HT-29 (cell line): ENCODE data around the gene PPP2R2B. TPM values are rescaled to one million over a fixed set of nuclear protein-coding genes. Genes with fewer than 3 reads are reported as not detected.

Source experiments
- DNase-seq: peaks from one replicate; pipeline ENCODE4 v3.0.0-alpha.2; 2015; ENCODE audit warnings: low spot score
- total RNA-seq: library from RNA; depleted of rRNA; stranded (reverse); fragments of >200 nt; shearing (Covaris generic); gene quantifications from 2 replicates; pipeline ENCODE4 v1.2.3, GENCODE V29; 2014

The PPP2R2B gene
- total RNA-seq, 1 experiment from 2014 or later, result 0.08 TPM

DNA sequence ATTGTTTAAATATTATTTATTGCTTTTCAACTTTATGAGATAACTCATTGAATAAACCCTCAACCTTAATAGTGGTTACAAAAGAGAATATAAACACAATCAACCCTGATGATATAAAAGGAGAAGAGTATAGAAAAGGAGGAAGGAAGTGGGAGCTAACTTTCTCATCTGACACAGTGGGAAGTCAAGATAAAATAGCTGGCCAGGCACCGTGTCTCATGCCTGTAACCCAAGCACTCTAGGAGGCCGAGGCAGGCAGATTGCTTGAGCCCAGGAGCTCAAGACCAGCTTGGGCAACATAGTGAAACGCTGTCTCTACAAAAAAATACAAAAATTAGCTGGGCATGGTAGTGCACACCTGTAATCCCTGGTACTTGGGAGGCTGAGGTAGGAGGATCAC lies 93.5 kb downstream of the PPP2R2B start:
- DNase-seq, result no peak

- DNase-seq, result no peak
These were observed 97.4 kb downstream of the PPP2R2B start for GRCh38 chr5:146781157-146781556.

GRCh38 chr5:146779211-146779869 lies 99.2 kb downstream of the PPP2R2B start:
- DNase-seq, result no peak

- DNase-seq, result no peak
These were observed 99.8 kb downstream of the PPP2R2B start for GRCh38 chr5:146778795-146779194.

GRCh38 chr5:146778261-146778660 lies 100.3 kb downstream of the PPP2R2B start:
- DNase-seq, result no peak

DNA sequence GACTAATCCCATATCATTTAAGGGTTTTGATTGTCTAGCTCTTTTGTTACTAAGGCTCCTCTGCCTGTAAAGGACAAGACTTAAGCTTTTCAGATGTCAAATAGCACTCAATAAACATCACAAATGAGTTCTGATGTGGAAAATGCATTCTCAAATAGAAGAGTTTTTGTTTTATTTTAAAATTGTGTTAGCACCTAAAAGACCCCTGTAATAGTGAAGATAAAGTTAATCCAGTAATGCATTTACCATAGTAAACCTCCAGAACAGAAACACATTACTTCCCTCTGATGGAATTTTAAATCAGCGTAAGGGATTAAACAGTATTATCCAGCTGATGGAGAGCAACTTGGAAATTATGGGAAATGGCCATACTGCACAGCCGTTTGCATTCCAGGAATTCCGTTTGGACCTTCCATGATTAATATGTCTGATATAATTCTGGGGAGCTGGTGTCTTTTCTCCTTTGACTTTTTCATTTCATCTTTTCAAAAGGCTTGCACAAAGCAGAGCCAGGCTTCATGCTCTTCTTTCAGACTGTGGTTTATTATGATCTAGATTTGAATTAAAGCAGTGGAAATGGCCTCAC lies 105.6 kb downstream of the PPP2R2B start:
- no peak for DNase-seq

DNA sequence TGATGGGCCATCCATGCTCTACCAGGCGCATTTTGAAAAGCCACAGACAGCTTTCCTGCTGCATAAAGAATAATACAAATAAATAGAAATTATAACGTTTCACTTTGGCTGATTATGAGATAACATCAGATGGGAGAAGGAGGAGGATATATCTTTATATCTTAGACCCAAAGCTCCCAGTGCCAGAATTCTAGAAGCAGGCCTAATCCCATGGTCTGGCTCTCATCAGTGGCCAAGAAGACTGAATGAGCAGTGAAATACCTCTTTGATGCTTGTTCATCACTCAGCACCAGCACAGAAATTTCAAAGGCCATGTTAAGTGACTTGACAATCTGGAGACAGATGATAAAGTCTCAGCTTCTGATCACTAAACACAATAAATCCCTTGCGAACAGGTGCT lies 107.6 kb downstream of the PPP2R2B start:
- no peak for DNase-seq

DNA sequence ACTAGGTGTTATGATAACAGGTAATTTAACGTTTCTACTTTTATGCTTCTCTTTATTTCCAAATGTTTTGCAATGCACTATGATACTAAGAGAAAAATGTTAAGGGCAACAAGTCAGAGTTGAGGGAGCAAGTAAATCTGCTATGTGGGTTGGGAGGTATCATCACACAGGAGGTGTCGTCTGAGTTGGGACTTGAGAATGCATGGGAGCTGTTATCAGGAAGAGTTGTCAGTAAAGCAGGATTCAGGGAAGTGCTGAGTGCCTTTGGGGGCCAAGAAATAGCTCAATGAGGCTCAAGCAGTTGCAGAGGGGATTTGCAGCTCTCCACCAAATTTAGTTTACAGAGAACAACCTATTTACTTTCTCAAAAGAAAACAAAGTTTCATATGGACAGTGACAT lies 108.0 kb downstream of the PPP2R2B start:
- DNase-seq, result no peak

DNA sequence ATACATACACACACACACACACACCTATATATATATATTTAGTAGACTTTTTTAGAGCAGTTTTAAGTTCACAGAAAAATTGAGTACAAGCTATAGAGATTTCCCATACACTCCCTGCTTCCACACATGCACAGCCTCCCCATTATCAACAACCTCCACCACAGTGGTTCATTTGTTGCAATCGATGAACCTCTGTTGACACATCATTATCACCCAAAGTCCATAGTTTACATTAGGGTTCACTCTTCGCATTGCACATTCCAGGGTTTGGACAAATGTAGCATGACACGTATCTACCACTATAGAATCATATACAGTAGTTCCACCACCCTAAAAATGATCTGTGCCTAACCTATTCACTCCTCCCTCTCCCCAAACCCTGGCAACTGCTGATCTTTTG lies 111.0 kb downstream of the PPP2R2B start:
- no peak for DNase-seq

DNA sequence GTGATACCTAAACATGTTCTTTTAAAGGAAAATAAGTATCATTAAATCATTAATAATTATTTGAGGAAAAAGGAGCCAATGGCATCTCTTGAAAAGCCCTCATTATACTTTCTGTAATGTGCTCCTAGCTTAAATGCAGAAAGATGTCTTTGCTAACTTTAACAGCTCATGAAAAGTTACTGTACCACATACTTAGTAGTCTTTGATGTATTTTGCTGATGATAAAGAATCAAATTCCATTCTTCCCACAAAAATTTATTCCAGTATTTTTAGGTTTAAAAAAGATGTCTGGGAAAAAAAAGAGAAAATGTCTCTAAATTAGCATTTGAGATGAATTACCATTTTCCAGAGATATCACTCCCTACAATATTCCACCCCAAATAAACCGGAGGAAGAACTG lies 112.5 kb downstream of the PPP2R2B start:
- DNase-seq, result no peak

DNA sequence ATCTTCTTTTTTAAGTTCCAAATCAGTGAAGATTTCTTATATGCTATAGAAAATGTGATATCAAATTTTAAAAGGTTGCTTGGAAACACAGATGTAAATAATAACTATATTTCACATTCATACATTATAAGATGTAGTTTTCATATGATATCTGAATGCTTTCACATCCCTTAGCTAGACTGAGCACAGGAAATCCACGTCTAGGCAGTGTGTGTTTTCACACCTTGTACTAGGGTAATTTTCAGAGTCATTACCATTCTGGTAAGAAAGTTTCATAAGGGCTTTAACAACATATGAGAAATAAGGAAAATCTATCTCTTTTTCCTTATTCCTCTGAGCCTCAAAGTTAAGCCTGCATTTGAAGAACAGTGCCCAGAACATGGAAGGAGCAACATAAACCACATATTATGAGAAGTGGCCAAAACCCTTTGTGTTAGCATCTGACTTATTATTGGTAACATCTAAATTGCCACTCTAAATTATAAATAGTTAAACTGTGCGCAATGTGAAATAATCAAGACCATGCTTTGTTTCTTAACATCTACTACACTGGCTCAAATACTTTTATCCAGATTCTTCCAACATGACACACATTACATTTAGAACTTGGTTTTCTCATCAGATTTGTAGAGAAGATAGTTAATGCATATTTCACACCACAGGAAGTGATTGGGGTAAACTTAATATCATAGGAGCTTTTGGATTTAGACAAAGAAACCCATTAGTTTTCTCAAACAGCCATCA lies 113.3 kb downstream of the PPP2R2B start:
- DNase-seq, result no peak

- DNase-seq, result no peak
These were observed 115.7 kb downstream of the PPP2R2B start for GRCh38 chr5:146762830-146763229.

DNA sequence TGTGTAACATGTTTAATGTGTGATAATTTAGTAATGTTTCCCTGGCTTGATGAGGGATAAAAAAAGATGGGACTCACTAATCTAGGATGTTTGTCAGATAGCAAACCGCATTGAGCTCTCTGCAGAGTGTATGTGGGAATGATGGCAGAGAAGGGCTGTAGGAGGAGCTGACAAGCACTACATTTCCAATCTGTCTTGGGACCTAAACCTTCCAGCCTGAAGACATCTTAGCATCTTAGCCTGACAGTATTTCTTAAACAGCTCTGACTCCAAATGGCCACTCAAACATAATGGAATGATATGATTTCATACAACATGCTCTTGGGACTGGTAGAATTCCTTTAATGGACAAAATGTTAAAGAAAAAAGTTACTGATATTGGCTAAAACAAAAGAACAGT lies 116.7 kb downstream of the PPP2R2B start:
- DNase-seq, result no peak

DNA sequence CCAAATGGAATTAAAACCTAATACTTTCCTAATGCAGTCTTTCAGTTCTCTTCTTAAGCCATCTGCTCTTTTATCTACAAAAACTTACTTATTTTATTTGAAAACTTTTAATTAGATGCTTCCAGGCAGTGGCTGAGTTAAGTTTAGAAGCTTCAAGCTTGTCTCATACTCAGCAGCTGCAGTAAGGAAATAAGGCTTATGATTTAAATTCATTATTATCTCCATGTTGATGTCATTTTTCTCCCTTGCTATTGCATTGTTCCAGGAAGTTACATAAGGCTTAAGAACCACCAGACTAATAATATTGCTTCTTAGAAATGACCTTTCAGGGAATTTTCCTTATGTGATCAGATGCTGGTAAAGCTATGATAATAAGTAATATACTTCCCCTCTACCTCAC lies 119.6 kb downstream of the PPP2R2B start:
- DNase-seq, result no peak

DNA sequence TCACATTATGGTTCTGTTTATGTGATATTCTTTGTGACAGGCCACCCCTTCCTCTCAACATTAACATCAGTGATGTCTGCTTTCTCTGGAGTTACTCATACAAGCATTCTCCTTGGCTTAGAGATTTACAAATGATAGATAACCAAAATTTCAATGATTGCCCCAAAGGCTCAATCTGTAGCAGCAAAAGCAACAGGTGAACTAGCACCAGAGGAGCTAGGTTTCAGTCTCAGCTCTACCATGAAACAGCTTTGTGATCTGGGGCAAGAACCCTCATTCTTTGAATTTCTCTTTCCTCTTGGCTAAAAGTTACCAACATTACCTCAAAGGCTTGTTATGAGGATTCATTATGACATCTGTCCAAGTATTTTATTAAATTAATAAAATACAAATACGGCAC lies 120.5 kb downstream of the PPP2R2B start:
- DNase-seq, result no peak

DNA sequence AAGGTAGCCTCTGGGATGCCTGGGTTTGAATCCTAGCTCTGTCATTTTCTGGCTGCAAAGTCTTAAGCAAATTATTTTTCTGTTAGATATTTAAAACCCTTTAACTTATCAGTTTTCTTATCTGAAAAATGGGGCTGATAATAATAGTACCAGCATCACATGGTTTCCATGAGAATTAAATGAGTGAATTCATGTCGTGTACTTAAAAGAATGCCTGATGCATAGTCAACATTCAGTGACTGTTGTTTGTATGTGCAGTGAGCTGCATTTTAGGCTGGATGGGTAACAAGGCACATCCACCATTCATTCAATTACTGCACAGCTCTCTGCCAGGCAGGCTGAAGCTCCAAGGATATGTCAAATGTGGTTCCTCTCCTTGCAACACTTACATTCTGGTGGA lies 122.0 kb downstream of the PPP2R2B start:
- DNase-seq, result no peak

DNA sequence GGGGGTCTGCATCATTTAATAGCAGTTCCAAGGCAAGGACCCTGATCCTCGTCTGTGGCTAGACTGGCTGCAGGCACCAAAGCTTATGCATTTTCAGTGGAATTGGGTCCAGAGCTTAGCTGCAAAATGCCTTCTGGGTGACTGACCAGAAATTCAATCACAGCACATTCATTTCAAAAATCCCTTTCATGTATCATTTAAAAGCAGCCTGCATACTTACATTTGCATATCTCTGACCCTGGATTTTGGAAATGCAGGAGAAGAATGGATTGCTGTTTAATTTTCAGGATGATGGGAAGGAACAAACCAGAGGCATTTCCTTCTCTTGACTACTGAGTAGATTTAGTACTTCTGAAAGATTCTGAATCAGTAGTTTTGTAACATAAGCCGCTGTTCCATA lies 122.8 kb downstream of the PPP2R2B start:
- no peak for DNase-seq

GRCh38 chr5:146754621-146755020 lies 123.9 kb downstream of the PPP2R2B start:
- no peak for DNase-seq

DNA sequence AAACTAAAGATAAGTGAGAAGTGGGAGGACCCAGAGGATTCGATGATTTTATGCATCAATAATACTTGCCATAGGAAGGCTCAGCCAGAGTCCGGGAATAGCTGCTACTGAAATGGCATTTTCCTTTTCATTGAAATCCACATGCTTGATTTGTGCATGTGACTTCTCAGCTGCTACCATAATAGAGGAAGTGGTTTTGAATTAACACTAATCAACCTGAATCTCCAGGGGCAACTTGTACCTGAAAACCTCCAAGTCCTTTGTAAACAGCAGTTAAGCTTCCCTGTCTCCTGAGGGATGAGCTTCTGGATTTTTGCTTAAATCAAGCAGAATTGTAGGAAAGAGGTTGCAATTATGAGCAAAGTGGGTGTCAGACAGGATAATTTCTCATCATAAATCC lies 124.9 kb downstream of the PPP2R2B start:
- DNase-seq, result no peak

- DNase-seq, result no peak
These were observed 126.7 kb downstream of the PPP2R2B start for GRCh38 chr5:146751781-146752401.

DNA sequence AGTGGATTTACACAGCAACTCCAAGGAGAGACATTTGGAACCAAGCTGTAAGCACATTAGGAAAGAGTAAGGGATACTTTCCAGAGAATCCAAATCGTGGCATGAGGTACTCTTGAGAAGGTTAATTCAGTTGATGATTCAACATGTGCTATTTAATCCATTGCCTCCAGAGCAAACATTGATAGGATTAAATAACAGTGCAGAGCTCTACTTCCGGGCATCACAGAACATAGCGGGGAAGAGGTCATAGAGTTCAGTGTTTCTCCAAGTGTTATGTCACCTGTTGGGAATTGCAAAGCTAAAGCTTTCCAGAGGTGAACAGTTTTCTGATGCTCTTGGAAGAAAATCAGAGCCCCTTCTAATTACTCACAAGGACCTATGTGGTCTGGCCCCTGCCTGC lies 127.5 kb downstream of the PPP2R2B start:
- DNase-seq, result no peak

DNA sequence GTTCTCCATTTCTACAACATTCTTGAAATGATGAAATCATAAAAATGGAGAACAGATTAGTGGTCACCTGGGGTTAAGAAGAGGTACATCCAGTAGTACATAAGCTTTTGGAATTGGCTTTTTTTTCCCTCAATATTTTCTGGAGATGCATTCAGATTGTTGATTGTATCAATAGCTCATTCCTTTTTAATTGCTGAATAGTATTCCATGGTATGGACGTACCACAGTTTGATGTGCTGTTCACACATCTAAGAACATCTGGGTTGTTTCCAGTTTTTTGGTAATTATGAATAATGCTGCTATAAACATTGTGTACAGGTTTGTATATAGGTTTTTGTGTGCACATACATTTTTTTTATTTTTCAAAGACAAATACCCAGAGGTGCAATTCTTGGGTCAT lies 130.0 kb downstream of the PPP2R2B start:
- DNase-seq, result no peak
